Activated CD4-positive, alpha-beta T cell treated with anti-CD3 and anti-CD28 coated beads for 36 hours (primary cell): ENCODE results near the gene PPBP. TPM values are rescaled to one million over a fixed set of nuclear protein-coding genes. Genes with fewer than 3 reads are reported as not detected.

Source experiments
- ATAC-seq: fragments of 200-7000 bp; cut with Tn5 transposase; one replicate; pipeline ENCODE4 v1.10.0; 2021; ENCODE audit warnings: mild to moderate bottlenecking, moderate library complexity
- CTCF ChIA-PET: fragments of 350-600 bp; sonication (Branson Sonifier 250); formaldehyde crosslinking; loops from one replicate; lab custom pipeline; 2021; ENCODE audit warnings: antibody characterized with exemption; lab: Charles Lee
- POLR2A ChIA-PET: fragments of 350-600 bp; sonication (Branson Sonifier 250); formaldehyde crosslinking; loops from one replicate; lab custom pipeline; 2021; ENCODE audit warnings: antibody characterized with exemption, inconsistent platforms; lab: Charles Lee
- DNase-seq: peaks from one replicate; pipeline ENCODE4 v3.0.0-alpha.2; 2020
- H3K27ac Mint-ChIP-seq: one replicate; pipeline ENCODE4 v1.8.0; 2021; ENCODE audit warnings: mixed read lengths
- H3K27me3 Mint-ChIP-seq: one replicate; pipeline ENCODE4 v1.8.0; 2021; ENCODE audit warnings: mixed read lengths
- H3K36me3 Mint-ChIP-seq: one replicate; pipeline ENCODE4 v1.8.0; 2021; ENCODE audit warnings: low read depth, mixed read lengths
- H3K4me1 Mint-ChIP-seq: one replicate; pipeline ENCODE4 v1.8.0; 2021; ENCODE audit warnings: mixed read lengths
- H3K4me3 Mint-ChIP-seq: one replicate; pipeline ENCODE4 v1.8.0; 2021; ENCODE audit warnings: mild to moderate bottlenecking, moderate library complexity, mixed read lengths
- H3K9me3 Mint-ChIP-seq: one replicate; pipeline ENCODE4 v1.8.0; 2021; ENCODE audit warnings: low read depth, mixed read lengths
- intact Hi-C, 2 experiments: fragments of 100-400 bp; cut with DNase I in 1 of 2; cut with micrococcal nuclease in 1 of 2; formaldehyde crosslinking; loops; one replicate each; pipeline versions ENCODE4 v1.14.2 to v1.15.1; 2022 to 2024; cut with DNase I, micrococcal nuclease
- total RNA-seq, 2 experiments: library from RNA; stranded (reverse); gene quantifications; one replicate each; pipeline ENCODE4 v1.2.3, GENCODE V29; 2021

The PPBP gene, protein sequence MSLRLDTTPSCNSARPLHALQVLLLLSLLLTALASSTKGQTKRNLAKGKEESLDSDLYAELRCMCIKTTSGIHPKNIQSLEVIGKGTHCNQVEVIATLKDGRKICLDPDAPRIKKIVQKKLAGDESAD
- total RNA-seq, result not detected

DNA sequence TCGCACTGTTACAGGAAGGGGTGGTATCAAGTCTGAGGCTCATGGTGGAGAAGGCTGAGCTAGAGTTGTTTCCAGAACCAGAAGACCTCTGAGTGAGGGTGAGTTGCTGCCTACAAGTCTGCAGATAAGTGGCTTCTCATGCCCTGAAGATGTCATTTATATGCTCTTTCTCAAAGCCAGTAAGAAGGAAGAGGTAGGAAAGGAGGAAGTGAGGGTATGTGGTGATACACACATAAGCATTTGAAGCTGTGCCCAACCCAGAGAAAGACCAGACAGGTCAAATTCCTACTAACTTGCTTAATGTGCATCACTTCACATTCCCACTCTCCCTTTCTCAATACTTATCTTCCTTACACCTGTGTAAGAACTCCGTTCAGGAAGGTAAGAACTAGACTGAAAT is at the start of gene PPBP:
Gene PPBP (minus strand): TSS at position 130 of the 400 bp plus-strand sequence. CDS start 87 bp downstream, at position 43.
- peaks cover 3% of the 10 kb centered on the region for H3K27me3 Mint-ChIP-seq
- no peaks in the 10 kb centered on the region for H3K9me3 Mint-ChIP-seq
- DNase-seq (no peak), ATAC-seq (no peak)
- H3K4me3 Mint-ChIP-seq, result no peak within 1 kb of the TSS
- no peaks in the 10 kb centered on the region for H3K36me3 Mint-ChIP-seq
- intact Hi-C loops, result no loop called here
- no peak within 1 kb of the TSS for H3K27ac Mint-ChIP-seq
- no peaks in the 10 kb centered on the region for H3K4me1 Mint-ChIP-seq
- ChIA-PET CTCF (no interaction called here), POLR2A (no interaction called here)

DNA sequence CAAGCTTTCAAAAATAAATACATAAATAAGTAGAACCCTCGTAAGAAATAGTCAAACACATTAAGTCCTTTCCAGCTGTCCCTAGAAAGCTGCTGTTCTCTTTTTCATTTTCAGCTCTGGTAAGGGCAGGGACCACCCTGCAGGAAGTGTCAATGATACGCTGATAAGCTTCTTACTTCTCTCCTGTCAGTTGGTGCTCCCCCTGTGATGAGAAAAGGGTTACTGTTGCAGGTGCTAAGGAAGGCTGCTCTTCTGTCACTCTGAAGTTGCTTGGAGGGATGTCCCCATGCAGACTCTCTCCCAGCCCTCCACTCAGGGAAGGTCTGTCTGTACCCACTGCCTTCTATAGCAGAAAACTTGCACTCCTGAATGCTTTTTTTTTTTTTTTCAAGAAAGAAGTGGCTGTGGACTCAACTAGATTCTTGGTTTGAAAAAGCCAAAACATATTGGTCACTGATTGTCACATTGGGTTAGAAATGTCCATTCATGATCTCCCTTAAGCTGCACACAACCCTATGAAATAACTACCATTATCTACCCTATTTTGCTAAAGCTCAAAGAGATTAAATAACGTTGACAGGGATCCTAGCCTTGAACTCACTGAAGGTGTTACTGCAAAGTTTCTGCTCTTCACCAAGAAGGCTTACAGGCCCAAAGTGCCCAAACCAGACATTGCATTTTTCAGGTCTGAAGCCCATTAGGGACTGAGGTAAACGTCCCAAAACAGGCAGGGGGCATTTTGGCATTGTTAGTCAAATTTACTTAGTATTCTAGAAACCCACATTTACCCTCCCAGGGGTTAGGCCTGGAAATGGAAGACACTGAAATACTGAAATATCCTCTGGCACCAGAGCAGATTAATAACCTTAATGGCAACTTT is 49.3 kb upstream of the PPBP start:
- ChIA-PET POLR2A (interaction anchor here (0.7 kb wide), 1 partner anchor 97 kb away, joined by 3 read pairs; no protein-coding TSS in a partner anchor), CTCF (interaction anchor here (0.6 kb wide), 1 partner anchor 82 kb away, joined by 3 read pairs; no protein-coding TSS in a partner anchor)
- intact Hi-C loops, result no loop called here
- no peaks in the 10 kb centered on the region for H3K36me3 Mint-ChIP-seq
- DNase-seq (no peak), ATAC-seq (no peak)
- H3K4me3 Mint-ChIP-seq, result peak overlapping the region; percentile 60
- no peaks in the 10 kb centered on the region for H3K9me3 Mint-ChIP-seq
- peaks cover 32% of the 10 kb centered on the region for H3K27me3 Mint-ChIP-seq
- H3K4me1 Mint-ChIP-seq, result peaks cover 5% of the 10 kb centered on the region
- no peak overlapping the region for H3K27ac Mint-ChIP-seq

DNA sequence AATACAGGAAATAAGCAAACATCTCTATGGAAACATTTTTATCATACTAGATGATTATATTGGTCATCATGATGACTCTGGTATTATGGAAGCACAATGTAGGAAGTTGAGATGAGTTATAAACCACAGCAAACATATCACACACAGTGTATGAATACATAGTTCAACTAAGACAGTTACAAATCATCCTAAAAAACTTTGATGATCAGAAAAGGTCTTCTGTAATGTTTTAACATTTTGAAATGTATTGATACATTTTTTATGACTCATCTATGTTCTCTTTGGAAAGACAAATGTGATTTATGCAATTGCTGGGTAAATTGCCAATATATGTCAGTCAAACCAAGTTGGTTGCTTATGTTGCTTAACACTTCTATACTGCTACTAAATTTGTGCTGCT is 45.7 kb upstream of the PPBP start:
- ChIA-PET POLR2A (no interaction called here), CTCF (interaction anchor here (0.8 to 1.1 kb wide), 2 partner anchors 23 to 404 kb away, joined by 3 read pairs; no protein-coding TSS in a partner anchor)
- H3K36me3 Mint-ChIP-seq, result no peaks in the 10 kb centered on the region
- peaks cover 3% of the 10 kb centered on the region for H3K4me1 Mint-ChIP-seq
- intact Hi-C loops, result no loop called here
- no peaks in the 10 kb centered on the region for H3K9me3 Mint-ChIP-seq
- DNase-seq (no peak), ATAC-seq (no peak)
- H3K27ac Mint-ChIP-seq, result no peak overlapping the region
- H3K4me3 Mint-ChIP-seq, result no peak overlapping the region
- peaks cover 21% of the 10 kb centered on the region for H3K27me3 Mint-ChIP-seq

DNA sequence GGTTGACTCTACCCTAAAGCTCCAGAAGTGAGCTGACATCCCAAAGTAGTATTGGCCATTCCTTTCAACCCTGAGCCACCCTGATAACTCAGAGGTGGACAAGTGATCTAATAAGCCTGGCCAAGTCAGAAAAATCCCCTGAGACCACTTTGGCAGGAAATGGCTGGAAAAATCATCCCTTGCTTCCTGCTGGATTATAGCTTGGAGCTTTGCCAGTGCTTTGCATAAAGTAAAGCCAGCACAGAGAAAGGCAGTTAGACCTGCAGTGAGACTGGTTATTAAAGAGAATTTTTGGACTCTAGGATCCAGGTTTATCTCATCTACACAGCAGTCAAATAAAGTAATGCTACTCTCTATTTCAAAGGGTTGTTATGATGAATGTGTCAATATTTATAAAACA is 44.1 kb upstream of the PPBP start:
- Mint-ChIP-seq H3K4me3 (no peak overlapping the region), H3K27ac (no peak overlapping the region), H3K9me3 (no peaks in the 10 kb centered on the region), H3K36me3 (no peaks in the 10 kb centered on the region), H3K27me3 (peaks cover 9% of the 10 kb centered on the region), H3K4me1 (no peaks in the 10 kb centered on the region)
- ChIA-PET POLR2A (no interaction called here), CTCF (no interaction called here)
- intact Hi-C loops, result no loop called here
- DNase-seq (no peak), ATAC-seq (no peak)

DNA sequence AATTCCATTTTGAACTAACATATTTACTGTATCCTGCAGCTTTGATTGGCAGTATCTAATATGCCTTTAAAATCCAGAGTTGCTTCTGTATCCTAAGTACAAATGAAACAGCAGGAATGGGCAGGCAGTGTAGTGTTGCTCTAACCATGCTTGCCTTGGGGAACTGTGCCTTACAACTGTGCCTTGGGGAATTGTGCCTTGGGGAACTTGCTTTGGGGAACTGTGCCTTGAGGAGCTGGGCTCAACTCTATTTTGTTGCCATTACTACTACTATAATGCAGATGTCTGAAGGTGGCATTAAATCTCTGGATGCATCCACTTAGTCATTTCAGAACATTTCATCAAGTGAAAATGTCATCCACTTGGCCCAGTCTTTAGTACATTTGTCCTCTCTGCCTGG is 43.6 kb upstream of the PPBP start:
- intact Hi-C loops, result no loop called here
- H3K27me3 Mint-ChIP-seq, result peaks cover 9% of the 10 kb centered on the region
- ATAC-seq (no peak), DNase-seq (no peak)
- no peak overlapping the region for H3K27ac Mint-ChIP-seq
- H3K36me3 Mint-ChIP-seq, result no peaks in the 10 kb centered on the region
- H3K4me3 Mint-ChIP-seq, result no peak overlapping the region
- POLR2A ChIA-PET, result no interaction called here
- no peaks in the 10 kb centered on the region for H3K4me1 Mint-ChIP-seq
- H3K9me3 Mint-ChIP-seq, result no peaks in the 10 kb centered on the region
- CTCF ChIA-PET, result interaction anchor here (1.3 kb wide), 1 partner anchor 10 kb away, joined by 3 read pairs; no protein-coding TSS in a partner anchor

DNA sequence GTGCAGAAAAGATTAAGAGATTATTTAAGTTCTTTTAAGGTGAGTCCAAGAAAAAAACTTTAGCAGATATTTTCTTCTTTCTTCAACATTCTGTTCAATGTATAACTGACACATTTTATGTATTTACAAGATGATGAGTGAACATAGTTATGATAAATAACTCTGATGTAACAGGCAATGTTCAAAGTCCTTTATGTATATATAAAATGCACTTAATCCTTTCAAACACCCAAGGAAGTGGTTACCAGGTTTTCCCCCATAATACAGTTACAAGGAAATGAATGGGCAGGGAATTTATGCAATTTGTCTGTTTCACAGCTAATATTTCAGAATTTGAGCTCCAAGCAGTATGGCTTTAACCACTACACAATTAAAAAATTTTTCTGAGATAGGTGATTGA is 42.3 kb upstream of the PPBP start:
- no peaks in the 10 kb centered on the region for H3K9me3 Mint-ChIP-seq
- no peaks in the 10 kb centered on the region for H3K36me3 Mint-ChIP-seq
- H3K27ac Mint-ChIP-seq, result no peak overlapping the region
- ChIA-PET CTCF (interaction anchor here (1.3 kb wide), 1 partner anchor 9 kb away, joined by 3 read pairs; no protein-coding TSS in a partner anchor), POLR2A (no interaction called here)
- no peak for DNase-seq
- H3K4me1 Mint-ChIP-seq, result no peaks in the 10 kb centered on the region
- H3K27me3 Mint-ChIP-seq, result peaks cover 9% of the 10 kb centered on the region
- ATAC-seq, result no peak
- intact Hi-C loops, result no loop called here
- H3K4me3 Mint-ChIP-seq, result no peak overlapping the region

DNA sequence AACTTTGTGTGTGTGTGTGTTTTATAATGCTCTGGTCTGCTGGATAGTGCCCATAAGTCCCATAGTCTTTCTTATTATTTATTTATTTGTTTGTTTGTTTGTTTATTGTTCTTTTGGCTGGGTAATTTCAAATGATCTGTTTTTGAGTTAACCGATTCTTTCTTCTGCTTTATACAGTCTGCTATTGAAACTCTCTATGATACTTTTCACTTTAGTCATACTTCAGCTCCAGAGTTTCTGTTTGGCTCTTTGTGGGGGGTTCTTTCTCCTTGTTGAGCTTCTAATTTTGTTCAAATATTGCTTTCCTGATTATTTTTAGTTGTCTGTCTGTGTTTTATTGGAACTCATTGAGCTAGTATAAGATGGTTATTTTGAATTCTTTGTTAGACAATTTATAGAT is 40.5 kb upstream of the PPBP start:
- Mint-ChIP-seq H3K27ac (no peak overlapping the region), H3K4me3 (no peak overlapping the region), H3K9me3 (no peaks in the 10 kb centered on the region), H3K27me3 (peaks cover 9% of the 10 kb centered on the region), H3K36me3 (no peaks in the 10 kb centered on the region), H3K4me1 (no peaks in the 10 kb centered on the region)
- intact Hi-C loops, result no loop called here
- ChIA-PET CTCF (no interaction called here), POLR2A (no interaction called here)
- ATAC-seq (no peak), DNase-seq (no peak)

DNA sequence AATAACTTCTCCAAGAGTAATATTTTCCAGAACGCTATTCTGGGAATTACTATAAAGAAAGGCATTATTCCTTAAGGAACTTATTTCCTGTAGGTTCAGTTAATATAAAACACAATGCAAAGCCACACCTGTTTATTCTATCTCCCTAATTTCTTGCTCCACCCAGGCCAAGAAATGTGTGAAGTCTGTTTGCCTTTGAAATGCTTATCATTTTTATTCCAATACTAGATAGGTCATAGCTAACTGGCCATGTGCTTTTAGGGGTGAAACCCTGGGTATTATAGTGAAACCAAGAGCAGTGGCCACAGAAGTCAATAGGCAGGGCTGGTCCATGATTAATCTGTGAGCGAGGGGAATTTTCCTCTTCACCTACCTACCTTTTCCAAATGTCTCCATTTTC is 35.7 kb upstream of the PPBP start:
- Mint-ChIP-seq H3K4me1 (peaks cover 3% of the 10 kb centered on the region), H3K9me3 (peaks cover 2% of the 10 kb centered on the region), H3K27ac (no peak overlapping the region), H3K36me3 (no peaks in the 10 kb centered on the region), H3K4me3 (no peak overlapping the region), H3K27me3 (no peaks in the 10 kb centered on the region)
- no peak for ATAC-seq
- POLR2A ChIA-PET, result no interaction called here
- CTCF ChIA-PET, result no interaction called here
- intact Hi-C loops, result no loop called here
- DNase-seq, result no peak

DNA sequence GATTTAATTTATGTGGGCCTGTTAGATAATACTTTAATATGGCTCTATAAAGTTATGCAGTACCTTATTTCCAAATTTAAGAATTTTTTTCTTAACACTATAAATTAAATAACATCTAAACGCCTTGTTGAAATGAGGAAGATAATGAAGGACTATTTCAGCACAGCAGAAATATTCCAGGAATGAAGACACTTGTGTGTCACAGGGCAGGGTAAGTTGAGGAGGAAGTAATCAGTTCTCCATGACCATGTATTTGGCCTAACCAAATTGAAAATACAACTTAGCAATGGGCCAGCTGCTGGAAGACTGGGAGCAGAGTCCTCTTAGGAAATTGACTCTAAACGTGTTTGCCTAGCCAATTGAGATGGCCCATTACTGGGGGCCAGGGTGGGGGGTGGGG is 33.6 kb upstream of the PPBP start:
- POLR2A ChIA-PET, result no interaction called here
- Mint-ChIP-seq H3K4me1 (peaks cover 8% of the 10 kb centered on the region), H3K27ac (no peak overlapping the region), H3K9me3 (peaks cover 2% of the 10 kb centered on the region), H3K27me3 (no peaks in the 10 kb centered on the region), H3K36me3 (no peaks in the 10 kb centered on the region), H3K4me3 (no peak overlapping the region)
- CTCF ChIA-PET, result interaction anchor here (0.7 kb wide), 1 partner anchor 9 kb away, joined by 3 read pairs; no protein-coding TSS in a partner anchor
- intact Hi-C loops, result no loop called here
- DNase-seq (no peak), ATAC-seq (no peak)

DNA sequence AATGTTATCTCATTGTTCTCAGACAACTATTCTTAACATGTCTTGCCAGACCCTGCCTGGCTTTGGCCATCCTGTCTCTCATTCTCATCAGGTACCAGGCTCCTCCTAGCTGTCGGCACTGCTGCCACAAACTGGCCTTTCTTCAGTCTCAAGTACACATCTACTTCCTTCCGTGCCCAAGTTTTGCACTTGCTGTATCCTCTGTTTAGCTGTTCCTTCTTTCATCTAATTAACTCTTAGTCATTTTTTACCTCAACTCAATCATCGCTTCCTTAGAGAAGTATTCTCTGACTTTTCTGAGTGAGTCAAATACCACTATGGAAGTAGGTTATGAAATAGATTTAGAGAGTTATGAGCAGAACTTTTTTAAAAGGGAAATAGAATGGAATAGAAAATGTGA is 30.8 kb upstream of the PPBP start:
- Mint-ChIP-seq H3K4me1 (peaks cover 20% of the 10 kb centered on the region), H3K4me3 (no peak overlapping the region), H3K27ac (no peak overlapping the region), H3K36me3 (no peaks in the 10 kb centered on the region), H3K27me3 (no peaks in the 10 kb centered on the region), H3K9me3 (peaks cover 2% of the 10 kb centered on the region)
- DNase-seq, result peak; percentile 22
- ChIA-PET CTCF (interaction anchor here (1.2 kb wide), 1 partner anchor 20 kb away, joined by 3 read pairs; the partner anchor contains the start of gene CXCL3), POLR2A (no interaction called here)
- intact Hi-C loops, result no loop called here
- ATAC-seq, result peak; percentile 73

DNA sequence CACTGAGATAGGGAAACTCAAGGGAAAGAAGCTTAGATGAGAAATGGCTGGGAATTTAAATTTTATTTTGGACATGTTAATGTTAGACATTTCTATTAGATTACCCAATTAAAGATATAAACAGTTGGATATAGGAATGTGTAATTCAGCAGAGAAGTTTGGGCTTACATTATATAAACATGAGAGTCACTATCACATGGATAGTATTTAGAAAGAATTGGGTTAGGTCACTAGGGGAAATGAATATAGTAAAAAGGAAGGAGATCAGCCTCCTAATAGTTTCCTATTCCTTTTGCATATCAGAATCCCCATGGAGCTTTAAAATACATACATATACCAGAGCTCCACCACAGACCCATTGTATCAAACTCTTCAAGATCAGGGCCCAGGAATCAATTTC is 30.1 kb upstream of the PPBP start:
- no peak for ATAC-seq
- Mint-ChIP-seq H3K27me3 (no peaks in the 10 kb centered on the region), H3K4me3 (no peak overlapping the region), H3K4me1 (peaks cover 20% of the 10 kb centered on the region), H3K9me3 (peaks cover 2% of the 10 kb centered on the region), H3K36me3 (no peaks in the 10 kb centered on the region), H3K27ac (no peak overlapping the region)
- ChIA-PET POLR2A (no interaction called here), CTCF (interaction anchor here (1.2 kb wide), 1 partner anchor 21 kb away, joined by 3 read pairs; the partner anchor contains the start of gene CXCL3)
- intact Hi-C loops, result no loop called here
- no peak for DNase-seq
